H1 (cell line): Measurements from ENCODE around the gene E2F3. TPM values are rescaled to one million over a fixed set of nuclear protein-coding genes. Genes with fewer than 3 reads are reported as not detected.

Source experiments
- ATF2 ChIP-seq: IDR thresholded peaks from 2 replicates; pipeline ENCODE4 v1.6.1; 2012; ENCODE audit warnings: low read length, inconsistent platforms
- BCL11A ChIP-seq, 2 experiments: IDR thresholded peaks; one replicate each; pipeline ENCODE4 v1.6.1; 2011; ENCODE audit warnings: low read depth in 2 of 2, low read length in 2 of 2, mild to moderate bottlenecking in 2 of 2
- CBX8 ChIP-seq: fragments of 300-800, 300-1000 bp; sonication (generic); IDR thresholded peaks from 2 replicates; pipeline ENCODE4 v1.7.1; 2016; ENCODE audit warnings: low read depth, low read length, borderline replicate concordance
- CTCF ChIP-seq, 3 experiments: IDR thresholded peaks; 1 replicate in 2 of 3; 2 replicates in 1 of 3; pipeline versions ENCODE4 v1.5.1 to v1.6.1; 2011; ENCODE audit warnings: low read length in 3 of 3, mild to moderate bottlenecking in 3 of 3, inconsistent platforms in 2 of 3, low read depth in 1 of 3, moderate library complexity in 1 of 3; ENCODE audit not compliant: insufficient read depth in 1 of 3; ENCODE audit errors: control extremely low read depth in 1 of 3
- HDAC2 ChIP-seq, 2 experiments: fragments of 300-600 bp in 1 of 2; sonication (generic) in 1 of 2; IDR thresholded peaks; 2 replicates each; pipeline ENCODE4 v1.6.1; 2011 to 2012; ENCODE audit warnings: low read depth in 2 of 2, low read length in 2 of 2, mild to moderate bottlenecking in 2 of 2, moderate library complexity in 2 of 2, borderline replicate concordance in 1 of 2, inconsistent platforms in 1 of 2
- JUN ChIP-seq: IDR thresholded peaks from 2 replicates; pipeline ENCODE4 v1.6.1; 2011; ENCODE audit warnings: low read depth, mild to moderate bottlenecking, improper control_type of control experiment, low read length
- KDM5A ChIP-seq: fragments of 200-600 bp; IDR thresholded peaks from 2 replicates; pipeline ENCODE4 v1.7.1; 2012; ENCODE audit warnings: mild to moderate bottlenecking, low read length, inconsistent platforms, mixed read lengths
- MAX ChIP-seq: IDR thresholded peaks from 2 replicates; pipeline ENCODE4 v1.6.1; 2012; ENCODE audit warnings: inconsistent platforms
- NRF1 ChIP-seq: IDR thresholded peaks from 2 replicates; pipeline ENCODE4 v1.6.1; 2011; ENCODE audit warnings: mild to moderate bottlenecking, low read depth, low read length, improper control_type of control experiment
- POLR2A ChIP-seq, 2 experiments: IDR thresholded peaks; 1 replicate in 1 of 2; 2 replicates in 1 of 2; pipeline ENCODE4 v1.6.1; 2011; ENCODE audit warnings: low read depth in 2 of 2, low read length in 2 of 2, mild to moderate bottlenecking in 2 of 2; ENCODE audit errors: control extremely low read depth in 1 of 2
- POLR2AphosphoS5 ChIP-seq: IDR thresholded peaks from 2 replicates; pipeline ENCODE4 v1.6.1; 2011; ENCODE audit warnings: low read depth, low read length
- POU5F1 ChIP-seq: IDR thresholded peaks from 2 replicates; pipeline ENCODE4 v1.6.1; 2011; ENCODE audit warnings: low read depth, mild to moderate bottlenecking, low read length, moderate library complexity
- RBBP5 ChIP-seq: IDR thresholded peaks from 2 replicates; pipeline ENCODE4 v1.7.1; 2012; ENCODE audit warnings: low read depth, mild to moderate bottlenecking, inconsistent platforms, low read length, moderate library complexity, borderline replicate concordance
- RNF2 ChIP-seq: fragments of 200-900, 300-1000 bp; sonication (generic); IDR thresholded peaks from 2 replicates; pipeline ENCODE4 v1.7.1; 2016; ENCODE audit warnings: borderline replicate concordance, low read depth, mild to moderate bottlenecking, antibody characterized with exemption, low read length; ENCODE audit not compliant: poor library complexity, severe bottlenecking; ENCODE audit errors: missing control alignments
- SAP30 ChIP-seq: fragments of 300-600 bp; sonication (generic); IDR thresholded peaks from 2 replicates; pipeline ENCODE4 v1.7.1; 2012; ENCODE audit warnings: low read length, moderate library complexity, mild to moderate bottlenecking, inconsistent platforms; ENCODE audit not compliant: insufficient read depth, insufficient replicate concordance
- SIN3A ChIP-seq, 2 experiments: IDR thresholded peaks in 1 of 2; conservative IDR thresholded peaks in 1 of 2; 2 replicates each; pipeline ENCODE4 v1.6.1; 2011 to 2012; ENCODE audit warnings: low read length in 2 of 2, improper control_type of control experiment in 1 of 2, low read depth in 1 of 2, mild to moderate bottlenecking in 1 of 2
- SUZ12 ChIP-seq: fragments of 200-600 bp; sonication (generic); IDR thresholded peaks from 2 replicates; pipeline ENCODE4 v1.6.1; 2012; ENCODE audit warnings: mild to moderate bottlenecking, inconsistent platforms, low read length, moderate library complexity, mixed read lengths
- polyA plus RNA-seq, 7 experiments: library from polyadenylated mRNA; depleted of rRNA in 3 of 7; stranded (reverse) in 5 of 7; unstranded in 2 of 7; fragments of >200 nt in 5 of 7; fragments of 200-250 nt in 2 of 7; gene quantifications; 1 replicate in 5 of 7; 2 replicates in 1 of 7; 4 replicates in 1 of 7; pipeline versions ENCODE4 v1.2.1 to v1.2.3, GENCODE V29; 2011 to 2013; ENCODE audit warnings: missing spikeins in 2 of 7, mixed read lengths in 2 of 7
- total RNA-seq: library from RNA; stranded (reverse); fragmentation: NEBNext Ultra II Directional; extraction: Animal tissue kit (Norgen Biotek cat#: 25700); gene quantifications from 2 replicates; pipeline ENCODE4 v1.2.1, GENCODE V29; 2021

E2F3 gene
- total and polyA plus RNA-seq, 2 of the 8 experiments (the other 6 are each of a cell fraction or from before 2014, with no cell fraction given): 14.9 to 42.2 TPM

- TF ChIP-seq SIN3A (conservative IDR thresholded peaks at IDR 0.05 in 1 of 2, IDR thresholded peaks at IDR 0.05 in 1 of 2; ENCODE audit: low read depth in 1 of 2, low read length in 2 of 2) (peak in 1 of 2 experiments; percentile 73; a peak in 3 of 4 replicates), RNF2 (no peak), CTCF (IDR thresholded peaks at IDR 0.05; ENCODE audit: control extremely low read depth in 1 of 3, insufficient read depth in 1 of 3, low read depth in 1 of 3, low read length in 3 of 3) (no peak), POU5F1 (no peak), JUN (no peak), KDM5A (no peak), NRF1 (no peak), MAX (peak; percentile 48; the same call in 1 of the 2 replicates), POLR2AphosphoS5 (peak; percentile 90), ATF2 (no peak), CBX8 (no peak), SAP30 (no peak), RBBP5 (0 out of 2 replicates have a peak, but pooled peaks have one; percentile 5), POLR2A (IDR thresholded peaks at IDR 0.05; ENCODE audit: control extremely low read depth in 1 of 2, low read depth in 2 of 2, low read length in 2 of 2) (peak; percentile 96 to 98), BCL11A (IDR thresholded peaks at IDR 0.05; ENCODE audit: low read depth in 2 of 2, low read length in 2 of 2) (no peak), HDAC2 (IDR thresholded peaks at IDR 0.05; ENCODE audit: borderline replicate concordance in 1 of 2, low read depth in 2 of 2, low read length in 2 of 2) (no peak), SUZ12 (no peak)
Observed at GRCh38 chr6:20401205-20402091, at the start of gene E2F3 (continued).
